Neural progenitor cell (in vitro differentiated cells): ENCODE measurements around the gene SLC39A13. TPM values are rescaled to one million over a fixed set of nuclear protein-coding genes. Genes with fewer than 3 reads are reported as not detected.
A peak's percentile ranks its signal among the peaks of the same experiment; 100 is the strongest.

ENCODE experiments used
- DNase-seq: peaks from one replicate; pipeline ENCODE4 v3.0.0-alpha.2; 2016; ENCODE audit warnings: low spot score
- H2AFZ ChIP-seq: fragments of 200-600 bp; sonication (generic); replicated peaks from 2 replicates; pipeline ENCODE4 v1.6.1; 2016; ENCODE audit warnings: antibody characterized with exemption
- H3F3A ChIP-seq: fragments of 200-600 bp; sonication (generic); 2 replicates; pipeline ENCODE4 v1.6.1; 2016; ENCODE audit warnings: antibody characterized with exemption, low read depth
- H3K27ac ChIP-seq: fragments of 200-600 bp; sonication (generic); 2 replicates; pipeline ENCODE4 v1.5.1; 2016; ENCODE audit warnings: mild to moderate bottlenecking
- H3K27me3 ChIP-seq: fragments of 200-600 bp; sonication (generic); 2 replicates; pipeline ENCODE4 v1.6.1; 2016; ENCODE audit warnings: mild to moderate bottlenecking, moderate library complexity
- H3K36me3 ChIP-seq: fragments of 200-600 bp; sonication (generic); 2 replicates; pipeline ENCODE4 v1.5.1; 2016
- H3K4me1 ChIP-seq: fragments of 200-600 bp; sonication (generic); 2 replicates; pipeline ENCODE4 v1.6.1; 2016; ENCODE audit warnings: mixed run types
- H3K4me2 ChIP-seq: fragments of 200-600 bp; sonication (generic); 2 replicates; pipeline ENCODE4 v1.6.1; 2016
- H3K4me3 ChIP-seq: fragments of 200-600 bp; sonication (generic); 2 replicates; pipeline ENCODE4 v1.5.1; 2016
- H3K79me2 ChIP-seq: fragments of 200-600 bp; sonication (generic); 2 replicates; pipeline ENCODE4 v1.6.1; 2016; ENCODE audit warnings: low read depth
- H3K9ac ChIP-seq: fragments of 200-600 bp; sonication (generic); 2 replicates; pipeline ENCODE4 v1.6.1; 2016
- H3K9me3 ChIP-seq: fragments of 200-600 bp; sonication (generic); 2 replicates; pipeline ENCODE4 v1.5.1; 2016; ENCODE audit warnings: low read depth
- H4K20me1 ChIP-seq: fragments of 200-600 bp; sonication (generic); 2 replicates; pipeline ENCODE4 v1.6.1; 2016; ENCODE audit warnings: low read depth
- H3K27ac Mint-ChIP-seq: 3 replicates; pipeline ENCODE4 v1.8.0; 2021; ENCODE audit warnings: mixed read lengths
- H3K27me3 Mint-ChIP-seq: 2 replicates; pipeline ENCODE4 v1.8.0; 2022; ENCODE audit warnings: low read depth, mild to moderate bottlenecking, inconsistent platforms, moderate library complexity, mixed read lengths; ENCODE audit not compliant: insufficient read depth
- H3K36me3 Mint-ChIP-seq: 3 replicates; pipeline ENCODE4 v1.8.0; 2021; ENCODE audit warnings: mixed read lengths
- H3K4me1 Mint-ChIP-seq: 3 replicates; pipeline ENCODE4 v1.8.0; 2021; ENCODE audit warnings: mixed read lengths
- H3K4me3 Mint-ChIP-seq: 3 replicates; pipeline ENCODE4 v1.8.0; 2021; ENCODE audit warnings: mild to moderate bottlenecking, moderate library complexity, mixed read lengths
- H3K9me3 Mint-ChIP-seq: 3 replicates; pipeline ENCODE4 v1.8.0; 2020; ENCODE audit warnings: mixed read lengths
- EZH2 ChIP-seq: fragments of 200-600 bp; sonication (generic); IDR thresholded peaks from 2 replicates; pipeline ENCODE4 v1.6.1; 2017; ENCODE audit warnings: antibody characterized with exemption, mild to moderate bottlenecking, moderate library complexity
- EZH2phosphoT487 ChIP-seq: fragments of 200-600 bp; sonication (generic); IDR thresholded peaks from 2 replicates; pipeline ENCODE4 v1.6.1; 2017; ENCODE audit warnings: antibody characterized with exemption
- total RNA-seq: library from RNA; depleted of rRNA; stranded (reverse); fragments of >200 nt; gene quantifications from 2 replicates; pipeline ENCODE4 v1.2.3, GENCODE V29; 2015; ENCODE audit warnings: low replicate concordance
- TF ChIP-seq, protein P1 (sequence below): fragments of 200-600 bp; sonication (generic); IDR thresholded peaks from 2 replicates; pipeline ENCODE4 v1.5.1; 2017; ENCODE audit warnings: antibody characterized with exemption, mild to moderate bottlenecking

SLC39A13 gene
- total RNA-seq, 1 donor from 2014 or later = 11.3 TPM

DNA sequence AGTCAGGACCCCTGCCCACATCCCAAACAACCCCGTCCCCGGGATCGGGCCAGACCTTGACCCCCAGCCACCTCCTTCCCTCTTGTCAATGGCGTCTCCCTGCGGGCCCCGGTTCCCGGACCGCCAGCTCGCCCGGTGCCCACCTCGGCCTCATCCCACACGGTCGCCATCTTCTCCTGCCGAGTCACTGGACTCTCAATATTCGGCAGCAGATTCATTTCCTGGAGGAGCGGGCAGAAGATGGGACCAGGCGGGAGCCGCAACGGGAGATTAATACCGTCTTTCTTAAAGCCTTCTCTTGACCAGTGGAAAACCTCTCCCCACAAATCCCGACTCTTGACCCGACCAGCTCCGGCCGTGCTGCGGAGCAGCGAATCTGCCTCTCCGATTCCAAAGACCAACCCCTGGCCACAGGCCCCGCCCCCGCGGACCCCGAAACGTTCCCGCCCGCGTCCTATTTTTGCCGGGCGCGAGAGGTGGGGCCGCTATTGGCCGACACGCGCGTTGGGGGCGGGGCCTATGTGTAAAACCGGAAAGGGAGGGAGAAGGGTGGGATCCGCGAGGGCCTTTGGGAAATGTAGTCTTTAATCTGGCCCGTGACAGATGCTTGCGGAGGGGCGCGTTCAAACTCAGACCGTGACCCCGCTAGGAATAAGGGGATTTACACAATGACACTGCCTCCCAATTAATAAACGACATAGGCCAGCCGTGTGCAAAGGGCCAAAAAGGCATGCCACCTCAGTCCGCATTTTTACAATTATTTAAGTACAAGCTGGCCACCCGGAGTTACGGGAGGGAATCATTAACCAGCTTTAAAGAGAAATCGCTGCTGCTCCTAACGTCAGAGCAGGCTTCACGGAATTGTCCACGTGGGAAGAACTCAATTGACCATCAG is 17.9 kb downstream of the SLC39A13 start, which contains the start of gene PSMC3:
TSS of gene PSMC3 (minus strand) at position 378 of the 895 bp plus-strand sequence. CDS start at position 218, 160 bp downstream.
- Histone ChIP-seq H3K9me3 (no peaks in the 10 kb centered on the region), H3K4me1 (peaks cover 5% of the 10 kb centered on the region), H3K27ac (peak within 1 kb of the TSS; percentile 95), H3K36me3 (no peaks in the 10 kb centered on the region), H3K27me3 (no peaks in the 10 kb centered on the region), H4K20me1 (no peaks in the 10 kb centered on the region), H3K9ac (peak within 1 kb of the TSS; percentile 96), H3F3A (peaks cover 8% of the 10 kb centered on the region), H3K4me3 (peak within 1 kb of the TSS; percentile 71), H3K79me2 (peaks cover 20% of the 10 kb centered on the region), H2AFZ (peak within 1 kb of the TSS; percentile 99), H3K4me2 (peak within 1 kb of the TSS; percentile 98)
- H3K27me3 Mint-ChIP-seq = peaks cover 4% of the 10 kb centered on the region
- H3K4me3 Mint-ChIP-seq = peak within 1 kb of the TSS; percentile 100
- H3K27ac Mint-ChIP-seq = peak within 1 kb of the TSS; percentile 100
- peaks cover 20% of the 10 kb centered on the region for H3K4me1 Mint-ChIP-seq
- DNase-seq = peak; percentile 99
- TF ChIP-seq EZH2 = no peak
- TF ChIP-seq EZH2phosphoT487 = no peak
- TF ChIP-seq, protein P1, sequence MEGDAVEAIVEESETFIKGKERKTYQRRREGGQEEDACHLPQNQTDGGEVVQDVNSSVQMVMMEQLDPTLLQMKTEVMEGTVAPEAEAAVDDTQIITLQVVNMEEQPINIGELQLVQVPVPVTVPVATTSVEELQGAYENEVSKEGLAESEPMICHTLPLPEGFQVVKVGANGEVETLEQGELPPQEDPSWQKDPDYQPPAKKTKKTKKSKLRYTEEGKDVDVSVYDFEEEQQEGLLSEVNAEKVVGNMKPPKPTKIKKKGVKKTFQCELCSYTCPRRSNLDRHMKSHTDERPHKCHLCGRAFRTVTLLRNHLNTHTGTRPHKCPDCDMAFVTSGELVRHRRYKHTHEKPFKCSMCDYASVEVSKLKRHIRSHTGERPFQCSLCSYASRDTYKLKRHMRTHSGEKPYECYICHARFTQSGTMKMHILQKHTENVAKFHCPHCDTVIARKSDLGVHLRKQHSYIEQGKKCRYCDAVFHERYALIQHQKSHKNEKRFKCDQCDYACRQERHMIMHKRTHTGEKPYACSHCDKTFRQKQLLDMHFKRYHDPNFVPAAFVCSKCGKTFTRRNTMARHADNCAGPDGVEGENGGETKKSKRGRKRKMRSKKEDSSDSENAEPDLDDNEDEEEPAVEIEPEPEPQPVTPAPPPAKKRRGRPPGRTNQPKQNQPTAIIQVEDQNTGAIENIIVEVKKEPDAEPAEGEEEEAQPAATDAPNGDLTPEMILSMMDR = no peak
- H3K9me3 Mint-ChIP-seq = no peaks in the 10 kb centered on the region
- peaks cover 17% of the 10 kb centered on the region for H3K36me3 Mint-ChIP-seq

- no peak overlapping the region for H3K27ac ChIP-seq
- H3K4me2 ChIP-seq = no peak overlapping the region
- H3K9me3 ChIP-seq = no peaks in the 10 kb centered on the region
- TF ChIP-seq, protein P1 = no peak
- TF ChIP-seq EZH2 (no peak), EZH2phosphoT487 (no peak)
- no peaks in the 10 kb centered on the region for H3K27me3 ChIP-seq
- no peaks in the 10 kb centered on the region for H3K36me3 Mint-ChIP-seq
- H3K9ac ChIP-seq = no peak overlapping the region
- no peaks in the 10 kb centered on the region for H3K9me3 Mint-ChIP-seq
- no peak overlapping the region for H3K4me3 Mint-ChIP-seq
- no peaks in the 10 kb centered on the region for H3K36me3 ChIP-seq
- peaks cover 5% of the 10 kb centered on the region for H3K79me2 ChIP-seq
- H3K27me3 Mint-ChIP-seq = peaks cover 2% of the 10 kb centered on the region
- no peaks in the 10 kb centered on the region for H3K4me1 ChIP-seq
- peaks cover 8% of the 10 kb centered on the region for H3F3A ChIP-seq
- H4K20me1 ChIP-seq = no peaks in the 10 kb centered on the region
- peaks cover 9% of the 10 kb centered on the region for H3K4me1 Mint-ChIP-seq
- no peak overlapping the region for H3K4me3 ChIP-seq
- no peak overlapping the region for H2AFZ ChIP-seq
- no peak for DNase-seq
- H3K27ac Mint-ChIP-seq = no peak overlapping the region
Observed at GRCh38 chr11:47430524-47430923, 22.1 kb downstream of the SLC39A13 start.

- no peak overlapping the region for H3K27ac Mint-ChIP-seq
- Histone ChIP-seq H3K27ac (no peak overlapping the region), H3K9ac (no peak overlapping the region), H3K27me3 (no peaks in the 10 kb centered on the region), H3F3A (peaks cover 8% of the 10 kb centered on the region), H3K36me3 (no peaks in the 10 kb centered on the region), H3K9me3 (no peaks in the 10 kb centered on the region), H3K79me2 (no peaks in the 10 kb centered on the region), H2AFZ (no peak overlapping the region), H3K4me2 (no peak overlapping the region), H3K4me1 (no peaks in the 10 kb centered on the region), H4K20me1 (no peaks in the 10 kb centered on the region), H3K4me3 (no peak overlapping the region)
- H3K4me3 Mint-ChIP-seq = no peak overlapping the region
- peaks cover 7% of the 10 kb centered on the region for H3K4me1 Mint-ChIP-seq
- H3K36me3 Mint-ChIP-seq = no peaks in the 10 kb centered on the region
- no peak for DNase-seq
- no peaks in the 10 kb centered on the region for H3K9me3 Mint-ChIP-seq
- TF ChIP-seq, protein P1 = no peak
- H3K27me3 Mint-ChIP-seq = peaks cover 2% of the 10 kb centered on the region
Observed at GRCh38 chr11:47431356-47432083, 23.1 kb downstream of the SLC39A13 start.
